HEK293 (cell line): ENCODE results near the gene AVL9.

Experiments used
- ZNF211 ChIP-seq: fragments of 450-650 bp; formaldehyde crosslinking; IDR thresholded peaks from 2 replicates; pipeline ENCODE4 v1.5.1; 2016; ENCODE audit warnings: low read depth, missing biosample characterization, missing genetic modification characterization
- ZNF239 ChIP-seq: fragments of 450-650 bp; formaldehyde crosslinking; IDR thresholded peaks from 2 replicates; pipeline ENCODE4 v1.5.1; 2016; ENCODE audit warnings: missing biosample characterization, missing genetic modification characterization

GRCh38 chr7:32470871-32471270 is 24.4 kb upstream of the AVL9 start:
- no peak for TF ChIP-seq ZNF211 (tag by site-specific recombination)
- TF ChIP-seq ZNF239: no peak
